Adrenal gland (tissue), 5 donors: Measurements from ENCODE around the gene OXT.

Source experiments
- POLR2A ChIP-seq, 2 donors: fragments of 450-650 bp; IDR thresholded peaks; one replicate each; pipeline ENCODE4 v1.6.1; 2017; ENCODE audit warnings: antibody characterized with exemption in 2 of 2, mild to moderate bottlenecking in 2 of 2, moderate library complexity in 1 of 2
- TF ChIP-seq, protein P1 (sequence below), 6 experiments: fragments of 450-650 bp in 4 of 6; fragments of 200-600 bp in 2 of 6; sonication (generic) in 1 of 6; IDR thresholded peaks; 1 replicate in 5 of 6; 2 replicates in 1 of 6; pipeline versions ENCODE4 v1.5.1 to v1.8.0; 2016 to 2021; ENCODE audit warnings: antibody characterized with exemption in 6 of 6, mild to moderate bottlenecking in 2 of 6, moderate library complexity in 1 of 6
- donor health status: DM: no; HTN: no; CAD: no.

DNA sequence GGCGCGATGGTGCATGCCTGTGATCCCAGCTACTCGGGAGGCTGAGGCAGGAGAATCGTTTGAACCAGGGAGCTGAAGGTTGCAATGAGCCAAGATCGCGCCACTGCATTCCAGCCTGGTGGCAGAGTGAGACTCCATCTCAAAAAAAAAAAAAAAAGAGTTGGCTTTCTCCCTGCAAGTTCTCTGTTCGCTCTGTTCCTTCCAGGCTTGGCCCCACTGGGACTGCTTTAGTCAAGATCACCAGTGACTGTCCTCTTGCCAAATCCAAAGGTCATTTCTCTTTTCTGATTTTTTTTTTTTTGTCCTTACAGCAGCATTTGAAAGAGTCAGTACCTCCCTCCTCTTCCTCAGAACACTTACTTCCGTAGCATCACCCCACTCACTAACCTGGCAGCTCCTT lies 38.8 kb upstream of the OXT start:
- TF ChIP-seq POLR2A (IDR thresholded peaks at IDR 0.05) = no peak
- TF ChIP-seq, protein P1, sequence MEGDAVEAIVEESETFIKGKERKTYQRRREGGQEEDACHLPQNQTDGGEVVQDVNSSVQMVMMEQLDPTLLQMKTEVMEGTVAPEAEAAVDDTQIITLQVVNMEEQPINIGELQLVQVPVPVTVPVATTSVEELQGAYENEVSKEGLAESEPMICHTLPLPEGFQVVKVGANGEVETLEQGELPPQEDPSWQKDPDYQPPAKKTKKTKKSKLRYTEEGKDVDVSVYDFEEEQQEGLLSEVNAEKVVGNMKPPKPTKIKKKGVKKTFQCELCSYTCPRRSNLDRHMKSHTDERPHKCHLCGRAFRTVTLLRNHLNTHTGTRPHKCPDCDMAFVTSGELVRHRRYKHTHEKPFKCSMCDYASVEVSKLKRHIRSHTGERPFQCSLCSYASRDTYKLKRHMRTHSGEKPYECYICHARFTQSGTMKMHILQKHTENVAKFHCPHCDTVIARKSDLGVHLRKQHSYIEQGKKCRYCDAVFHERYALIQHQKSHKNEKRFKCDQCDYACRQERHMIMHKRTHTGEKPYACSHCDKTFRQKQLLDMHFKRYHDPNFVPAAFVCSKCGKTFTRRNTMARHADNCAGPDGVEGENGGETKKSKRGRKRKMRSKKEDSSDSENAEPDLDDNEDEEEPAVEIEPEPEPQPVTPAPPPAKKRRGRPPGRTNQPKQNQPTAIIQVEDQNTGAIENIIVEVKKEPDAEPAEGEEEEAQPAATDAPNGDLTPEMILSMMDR (IDR thresholded peaks at IDR 0.05) = no peak
